HEK293 (cell line): ENCODE data around the gene POLH.
A peak's percentile ranks its signal among the peaks of the same experiment; 100 is the strongest.

ENCODE experiments used
- GLI4 ChIP-seq: fragments of 450-650 bp; formaldehyde crosslinking; IDR thresholded peaks from 2 replicates; pipeline ENCODE4 v1.5.1; 2016; ENCODE audit warnings: missing biosample characterization, missing genetic modification characterization
- HOXD13 ChIP-seq: sonication (generic); formaldehyde crosslinking; IDR thresholded peaks from 2 replicates; pipeline ENCODE4 v1.8.0; 2022; ENCODE audit warnings: missing genetic modification reagents, borderline replicate concordance
- IKZF3 ChIP-seq: fragments of 450-650 bp; IDR thresholded peaks from 2 replicates; pipeline ENCODE4 v1.5.0; 2018; ENCODE audit warnings: missing biosample characterization, mild to moderate bottlenecking, missing genetic modification characterization, moderate library complexity
- YY1 ChIP-seq: fragments of 450-650 bp; formaldehyde crosslinking; IDR thresholded peaks from 2 replicates; pipeline ENCODE4 v1.5.1; 2018; ENCODE audit warnings: missing biosample characterization, missing genetic modification characterization
- ZBTB48 ChIP-seq: fragments of 450-650 bp; formaldehyde crosslinking; IDR thresholded peaks from 2 replicates; pipeline ENCODE4 v1.5.1; 2016; ENCODE audit warnings: missing biosample characterization, missing genetic modification characterization
- ZFP3 ChIP-seq: fragments of 450-650 bp; formaldehyde crosslinking; IDR thresholded peaks from 2 replicates; pipeline ENCODE4 v1.5.1; 2016; ENCODE audit warnings: low read depth, missing biosample characterization, missing genetic modification characterization
- ZNF169 ChIP-seq: fragments of 450-650 bp; formaldehyde crosslinking; IDR thresholded peaks from 2 replicates; pipeline ENCODE4 v1.5.1; 2016; ENCODE audit warnings: missing biosample characterization, missing genetic modification characterization
- ZNF19 ChIP-seq: fragments of 450-650 bp; formaldehyde crosslinking; IDR thresholded peaks from 2 replicates; pipeline ENCODE4; 2016; ENCODE audit warnings: missing biosample characterization, missing genetic modification characterization, low read depth
- ZNF214 ChIP-seq: fragments of 450-650 bp; formaldehyde crosslinking; IDR thresholded peaks from 2 replicates; pipeline ENCODE4 v1.5.1; 2017; ENCODE audit warnings: missing biosample characterization, mild to moderate bottlenecking, missing genetic modification characterization, borderline replicate concordance
- ZNF223 ChIP-seq: fragments of 450-650 bp; formaldehyde crosslinking; IDR thresholded peaks from 2 replicates; pipeline ENCODE4 v1.5.1; 2016; ENCODE audit warnings: missing biosample characterization, missing genetic modification characterization
- ZNF239 ChIP-seq: fragments of 450-650 bp; formaldehyde crosslinking; IDR thresholded peaks from 2 replicates; pipeline ENCODE4 v1.5.1; 2016; ENCODE audit warnings: missing biosample characterization, missing genetic modification characterization
- ZNF292 ChIP-seq: fragments of 450-650 bp; formaldehyde crosslinking; IDR thresholded peaks from 2 replicates; pipeline ENCODE4 v1.5.1; 2016; ENCODE audit warnings: low read depth, missing biosample characterization, missing genetic modification characterization, borderline replicate concordance
- ZNF37A ChIP-seq: fragments of 450-650 bp; IDR thresholded peaks from 2 replicates; pipeline ENCODE4 v1.5.1; 2018; ENCODE audit warnings: missing biosample characterization, missing genetic modification characterization
- ZNF394 ChIP-seq: fragments of 450-650 bp; formaldehyde crosslinking; IDR thresholded peaks from 2 replicates; pipeline ENCODE4 v1.5.1; 2016; ENCODE audit warnings: missing biosample characterization, missing genetic modification characterization, mild to moderate bottlenecking, moderate library complexity, borderline replicate concordance
- ZNF549 ChIP-seq: fragments of 450-650 bp; IDR thresholded peaks from 2 replicates; pipeline ENCODE4 v1.5.1; 2018; ENCODE audit warnings: missing biosample characterization, missing genetic modification characterization, mild to moderate bottlenecking, inconsistent platforms, moderate library complexity
- ZNF571 ChIP-seq: fragments of 450-650 bp; formaldehyde crosslinking; IDR thresholded peaks from 2 replicates; pipeline ENCODE4 v1.5.0; 2017; ENCODE audit warnings: missing biosample characterization, missing genetic modification characterization
- ZNF610 ChIP-seq: fragments of 450-650 bp; formaldehyde crosslinking; IDR thresholded peaks from 2 replicates; pipeline ENCODE4 v1.5.1; 2016; ENCODE audit warnings: missing biosample characterization, missing genetic modification characterization, borderline replicate concordance
- ZNF660 ChIP-seq: fragments of 450-650 bp; IDR thresholded peaks from 2 replicates; pipeline ENCODE4 v1.5.1; 2018; ENCODE audit warnings: missing biosample characterization, mild to moderate bottlenecking, missing genetic modification characterization
- ZNF776 ChIP-seq: fragments of 450-650 bp; formaldehyde crosslinking; IDR thresholded peaks from 2 replicates; pipeline ENCODE4 v1.5.0; 2017; ENCODE audit warnings: missing biosample characterization, missing genetic modification characterization, borderline replicate concordance
- ZNF791 ChIP-seq: fragments of 450-650 bp; formaldehyde crosslinking; IDR thresholded peaks from 2 replicates; pipeline ENCODE4 v1.5.1; 2016; ENCODE audit warnings: missing biosample characterization, missing genetic modification characterization
- ZNF792 ChIP-seq: fragments of 450-650 bp; formaldehyde crosslinking; IDR thresholded peaks from 2 replicates; pipeline ENCODE4 v1.5.1; 2016; ENCODE audit warnings: missing biosample characterization, missing genetic modification characterization
- ZNF830 ChIP-seq: fragments of 450-650 bp; IDR thresholded peaks from 2 replicates; pipeline ENCODE4 v1.5.0; 2018; ENCODE audit warnings: missing biosample characterization, missing genetic modification characterization, low read depth, mild to moderate bottlenecking, moderate library complexity
- ZNF837 ChIP-seq: fragments of 450-650 bp; formaldehyde crosslinking; IDR thresholded peaks from 2 replicates; pipeline ENCODE4 v1.5.1; 2016; ENCODE audit warnings: missing biosample characterization, missing genetic modification characterization
- ZNF843 ChIP-seq: fragments of 450-650 bp; formaldehyde crosslinking; IDR thresholded peaks from 2 replicates; pipeline ENCODE4 v1.5.1; 2016; ENCODE audit warnings: missing biosample characterization, missing genetic modification characterization
- TF ChIP-seq, protein P1 (sequence below): fragments of 450-650 bp; formaldehyde crosslinking; IDR thresholded peaks from 2 replicates; pipeline ENCODE4 v1.5.1; 2016; ENCODE audit warnings: missing biosample characterization, missing genetic modification characterization
- TF ChIP-seq, protein P2 (sequence below): fragments of 450-650 bp; formaldehyde crosslinking; IDR thresholded peaks from 2 replicates; pipeline ENCODE4 v1.5.1; 2016; ENCODE audit warnings: missing biosample characterization, missing genetic modification characterization
- TF ChIP-seq, protein P3 (sequence below): fragments of 450-650 bp; formaldehyde crosslinking; IDR thresholded peaks from 2 replicates; pipeline ENCODE4 v1.5.1; 2016; ENCODE audit warnings: missing biosample characterization, missing genetic modification characterization
- TF ChIP-seq, protein P4 (sequence below): IDR thresholded peaks from 2 replicates; pipeline ENCODE4 v1.6.1; 2011; ENCODE audit warnings: mild to moderate bottlenecking, low read depth, low read length, borderline replicate concordance
- TF ChIP-seq, protein P5 (sequence below): fragments of 450-650 bp; formaldehyde crosslinking; IDR thresholded peaks from 2 replicates; pipeline ENCODE4 v1.5.1; 2016; ENCODE audit warnings: missing biosample characterization, missing genetic modification characterization
- TF ChIP-seq, protein P6 (sequence below): fragments of 450-650 bp; formaldehyde crosslinking; conservative IDR thresholded peaks from 2 replicates; pipeline ENCODE4 v1.5.1; 2016; ENCODE audit warnings: low read depth, missing biosample characterization, missing genetic modification characterization

POLH gene

DNA sequence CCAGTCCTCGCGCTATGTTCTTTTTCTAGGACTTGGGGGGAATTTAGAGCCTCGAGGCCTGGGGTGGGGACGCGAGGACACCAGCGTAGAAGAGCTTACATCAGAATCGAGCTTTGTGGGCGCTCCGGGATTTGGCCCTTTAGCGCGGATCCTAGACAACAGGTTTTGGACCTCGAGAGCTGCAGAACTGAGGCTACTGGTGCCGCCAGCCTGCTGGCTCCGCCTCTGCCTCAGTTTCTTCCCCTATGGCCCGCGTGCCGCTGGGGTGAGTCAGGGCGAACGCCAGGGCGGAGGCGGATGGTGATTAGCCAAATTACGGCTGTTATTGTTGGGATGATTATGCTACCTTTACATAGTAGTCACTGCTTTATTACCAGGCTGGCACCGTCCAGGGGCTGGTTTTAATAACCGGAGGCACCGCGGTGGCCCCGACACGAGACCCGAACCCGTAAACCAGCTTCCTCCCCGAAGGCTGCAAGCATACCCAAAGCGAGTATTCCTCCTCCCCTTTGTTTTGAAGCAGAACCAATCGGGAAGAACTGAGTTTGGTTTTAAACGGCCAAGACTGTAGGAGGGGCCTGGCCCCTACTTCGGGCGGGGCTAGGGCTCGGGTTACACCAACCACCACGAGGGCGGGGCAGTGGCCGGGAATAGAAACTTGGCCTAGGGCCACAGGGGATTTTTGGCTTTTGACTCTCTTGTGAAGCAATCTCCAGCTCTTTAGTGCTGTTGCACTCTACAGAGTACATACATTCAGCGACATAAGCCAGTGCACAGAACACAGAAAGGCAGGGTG is 53.7 kb downstream of the POLH start (continued):
- no peak for TF ChIP-seq ZNF223
- TF ChIP-seq ZNF791 = no peak
- TF ChIP-seq, protein P1, sequence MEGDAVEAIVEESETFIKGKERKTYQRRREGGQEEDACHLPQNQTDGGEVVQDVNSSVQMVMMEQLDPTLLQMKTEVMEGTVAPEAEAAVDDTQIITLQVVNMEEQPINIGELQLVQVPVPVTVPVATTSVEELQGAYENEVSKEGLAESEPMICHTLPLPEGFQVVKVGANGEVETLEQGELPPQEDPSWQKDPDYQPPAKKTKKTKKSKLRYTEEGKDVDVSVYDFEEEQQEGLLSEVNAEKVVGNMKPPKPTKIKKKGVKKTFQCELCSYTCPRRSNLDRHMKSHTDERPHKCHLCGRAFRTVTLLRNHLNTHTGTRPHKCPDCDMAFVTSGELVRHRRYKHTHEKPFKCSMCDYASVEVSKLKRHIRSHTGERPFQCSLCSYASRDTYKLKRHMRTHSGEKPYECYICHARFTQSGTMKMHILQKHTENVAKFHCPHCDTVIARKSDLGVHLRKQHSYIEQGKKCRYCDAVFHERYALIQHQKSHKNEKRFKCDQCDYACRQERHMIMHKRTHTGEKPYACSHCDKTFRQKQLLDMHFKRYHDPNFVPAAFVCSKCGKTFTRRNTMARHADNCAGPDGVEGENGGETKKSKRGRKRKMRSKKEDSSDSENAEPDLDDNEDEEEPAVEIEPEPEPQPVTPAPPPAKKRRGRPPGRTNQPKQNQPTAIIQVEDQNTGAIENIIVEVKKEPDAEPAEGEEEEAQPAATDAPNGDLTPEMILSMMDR = 0 out of 2 replicates have a peak, but pooled peaks have one; percentile 10
- TF ChIP-seq ZNF660 = peak; percentile 100
- TF ChIP-seq, protein P2, sequence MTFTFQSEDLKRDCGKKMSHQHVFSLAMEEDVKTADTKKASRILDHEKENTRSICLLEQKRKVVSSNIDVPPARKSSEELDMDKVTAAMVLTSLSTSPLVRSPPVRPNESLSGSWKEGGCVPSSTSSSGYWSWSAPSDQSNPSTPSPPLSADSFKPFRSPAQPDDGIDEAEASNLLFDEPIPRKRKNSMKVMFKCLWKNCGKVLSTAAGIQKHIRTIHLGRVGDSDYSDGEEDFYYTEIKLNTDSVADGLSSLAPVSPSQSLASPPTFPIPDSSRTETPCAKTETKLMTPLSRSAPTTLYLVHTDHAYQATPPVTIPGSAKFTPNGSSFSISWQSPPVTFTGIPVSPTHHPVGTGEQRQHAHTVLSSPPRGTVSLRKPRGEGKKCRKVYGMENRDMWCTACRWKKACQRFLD (tag by site-specific recombination) = no peak
- TF ChIP-seq GLI4 (tag by site-specific recombination) = no peak
- TF ChIP-seq, protein P3, sequence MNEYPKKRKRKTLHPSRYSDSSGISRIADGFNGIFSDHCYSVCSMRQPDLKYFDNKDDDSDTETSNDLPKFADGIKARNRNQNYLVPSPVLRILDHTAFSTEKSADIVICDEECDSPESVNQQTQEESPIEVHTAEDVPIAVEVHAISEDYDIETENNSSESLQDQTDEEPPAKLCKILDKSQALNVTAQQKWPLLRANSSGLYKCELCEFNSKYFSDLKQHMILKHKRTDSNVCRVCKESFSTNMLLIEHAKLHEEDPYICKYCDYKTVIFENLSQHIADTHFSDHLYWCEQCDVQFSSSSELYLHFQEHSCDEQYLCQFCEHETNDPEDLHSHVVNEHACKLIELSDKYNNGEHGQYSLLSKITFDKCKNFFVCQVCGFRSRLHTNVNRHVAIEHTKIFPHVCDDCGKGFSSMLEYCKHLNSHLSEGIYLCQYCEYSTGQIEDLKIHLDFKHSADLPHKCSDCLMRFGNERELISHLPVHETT = no peak; the same call in 1 of the 2 replicates
- peak; percentile 44; the same call in 1 of the 2 replicates for TF ChIP-seq IKZF3
- no peak for TF ChIP-seq ZNF214
- TF ChIP-seq ZNF571 (tag by site-specific recombination) = no peak
- TF ChIP-seq ZNF843 (tag by site-specific recombination) = peak; percentile 51
- no peak for TF ChIP-seq ZNF776
- TF ChIP-seq, protein P4, sequence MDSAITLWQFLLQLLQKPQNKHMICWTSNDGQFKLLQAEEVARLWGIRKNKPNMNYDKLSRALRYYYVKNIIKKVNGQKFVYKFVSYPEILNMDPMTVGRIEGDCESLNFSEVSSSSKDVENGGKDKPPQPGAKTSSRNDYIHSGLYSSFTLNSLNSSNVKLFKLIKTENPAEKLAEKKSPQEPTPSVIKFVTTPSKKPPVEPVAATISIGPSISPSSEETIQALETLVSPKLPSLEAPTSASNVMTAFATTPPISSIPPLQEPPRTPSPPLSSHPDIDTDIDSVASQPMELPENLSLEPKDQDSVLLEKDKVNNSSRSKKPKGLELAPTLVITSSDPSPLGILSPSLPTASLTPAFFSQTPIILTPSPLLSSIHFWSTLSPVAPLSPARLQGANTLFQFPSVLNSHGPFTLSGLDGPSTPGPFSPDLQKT = no peak
- no peak for TF ChIP-seq ZNF37A (tag by site-specific recombination)
- 0 out of 2 replicates have a peak, but pooled peaks have one; percentile 17 for TF ChIP-seq ZNF394 (tag by site-specific recombination)
- TF ChIP-seq, protein P5, sequence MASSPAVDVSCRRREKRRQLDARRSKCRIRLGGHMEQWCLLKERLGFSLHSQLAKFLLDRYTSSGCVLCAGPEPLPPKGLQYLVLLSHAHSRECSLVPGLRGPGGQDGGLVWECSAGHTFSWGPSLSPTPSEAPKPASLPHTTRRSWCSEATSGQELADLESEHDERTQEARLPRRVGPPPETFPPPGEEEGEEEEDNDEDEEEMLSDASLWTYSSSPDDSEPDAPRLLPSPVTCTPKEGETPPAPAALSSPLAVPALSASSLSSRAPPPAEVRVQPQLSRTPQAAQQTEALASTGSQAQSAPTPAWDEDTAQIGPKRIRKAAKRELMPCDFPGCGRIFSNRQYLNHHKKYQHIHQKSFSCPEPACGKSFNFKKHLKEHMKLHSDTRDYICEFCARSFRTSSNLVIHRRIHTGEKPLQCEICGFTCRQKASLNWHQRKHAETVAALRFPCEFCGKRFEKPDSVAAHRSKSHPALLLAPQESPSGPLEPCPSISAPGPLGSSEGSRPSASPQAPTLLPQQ (tag by site-specific recombination) = peak; percentile 57; the same call in 1 of the 2 replicates
- TF ChIP-seq ZNF239 = no peak
- TF ChIP-seq ZNF610 (tag by site-specific recombination) = no peak
- TF ChIP-seq ZNF830 = no peak
- TF ChIP-seq, protein P6, sequence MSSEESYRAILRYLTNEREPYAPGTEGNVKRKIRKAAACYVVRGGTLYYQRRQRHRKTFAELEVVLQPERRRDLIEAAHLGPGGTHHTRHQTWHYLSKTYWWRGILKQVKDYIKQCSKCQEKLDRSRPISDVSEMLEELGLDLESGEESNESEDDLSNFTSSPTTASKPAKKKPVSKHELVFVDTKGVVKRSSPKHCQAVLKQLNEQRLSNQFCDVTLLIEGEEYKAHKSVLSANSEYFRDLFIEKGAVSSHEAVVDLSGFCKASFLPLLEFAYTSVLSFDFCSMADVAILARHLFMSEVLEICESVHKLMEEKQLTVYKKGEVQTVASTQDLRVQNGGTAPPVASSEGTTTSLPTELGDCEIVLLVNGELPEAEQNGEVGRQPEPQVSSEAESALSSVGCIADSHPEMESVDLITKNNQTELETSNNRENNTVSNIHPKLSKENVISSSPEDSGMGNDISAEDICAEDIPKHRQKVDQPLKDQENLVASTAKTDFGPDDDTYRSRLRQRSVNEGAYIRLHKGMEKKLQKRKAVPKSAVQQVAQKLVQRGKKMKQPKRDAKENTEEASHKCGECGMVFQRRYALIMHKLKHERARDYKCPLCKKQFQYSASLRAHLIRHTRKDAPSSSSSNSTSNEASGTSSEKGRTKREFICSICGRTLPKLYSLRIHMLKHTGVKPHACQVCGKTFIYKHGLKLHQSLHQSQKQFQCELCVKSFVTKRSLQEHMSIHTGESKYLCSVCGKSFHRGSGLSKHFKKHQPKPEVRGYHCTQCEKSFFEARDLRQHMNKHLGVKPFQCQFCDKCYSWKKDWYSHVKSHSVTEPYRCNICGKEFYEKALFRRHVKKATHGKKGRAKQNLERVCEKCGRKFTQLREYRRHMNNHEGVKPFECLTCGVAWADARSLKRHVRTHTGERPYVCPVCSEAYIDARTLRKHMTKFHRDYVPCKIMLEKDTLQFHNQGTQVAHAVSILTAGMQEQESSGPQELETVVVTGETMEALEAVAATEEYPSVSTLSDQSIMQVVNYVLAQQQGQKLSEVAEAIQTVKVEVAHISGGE (tag by site-specific recombination) = no peak
- TF ChIP-seq ZNF169 = no peak
- no peak for TF ChIP-seq HOXD13 (CRISPR knock-in tag)
- TF ChIP-seq ZBTB48 (tag by site-specific recombination) = no peak; the same call in 1 of the 2 replicates
- TF ChIP-seq ZNF549 (tag by site-specific recombination) = no peak
- no peak for TF ChIP-seq ZNF837 (tag by site-specific recombination)
- no peak for TF ChIP-seq ZNF292
- no peak for TF ChIP-seq YY1 (tag by site-specific recombination)
- TF ChIP-seq ZNF792 = peak; percentile 26; the same call in 1 of the 2 replicates
- TF ChIP-seq ZFP3 = no peak
- TF ChIP-seq ZNF19 (tag by site-specific recombination) = no peak
